Esophagus muscularis mucosa (tissue), 4 donors: ENCODE results near the gene PLPPR2.

Experiments used
- EP300 ChIP-seq: sonication (generic); formaldehyde crosslinking; IDR thresholded peaks from one replicate; pipeline ENCODE4 v1.6.1; 2017; ENCODE audit warnings: antibody characterized with exemption
- POLR2A ChIP-seq: fragments of 450-650 bp; IDR thresholded peaks from one replicate; pipeline ENCODE4 v1.6.1; 2017; ENCODE audit warnings: antibody characterized with exemption, moderate library complexity, mild to moderate bottlenecking, low read depth
- POLR2AphosphoS5 ChIP-seq, 2 donors: sonication (generic); formaldehyde crosslinking; IDR thresholded peaks; one replicate each; pipeline ENCODE4 v1.6.1; 2017; ENCODE audit warnings: antibody characterized with exemption in 2 of 2
- TF ChIP-seq, protein P1 (sequence below), 3 experiments: fragments of 200-600 bp in 2 of 3; fragments of 450-650 bp in 1 of 3; sonication (generic) in 2 of 3; IDR thresholded peaks; one replicate each; pipeline ENCODE4 v1.5.1; 2017 to 2019; ENCODE audit warnings: antibody characterized with exemption in 3 of 3, mild to moderate bottlenecking in 2 of 3, moderate library complexity in 1 of 3

DNA sequence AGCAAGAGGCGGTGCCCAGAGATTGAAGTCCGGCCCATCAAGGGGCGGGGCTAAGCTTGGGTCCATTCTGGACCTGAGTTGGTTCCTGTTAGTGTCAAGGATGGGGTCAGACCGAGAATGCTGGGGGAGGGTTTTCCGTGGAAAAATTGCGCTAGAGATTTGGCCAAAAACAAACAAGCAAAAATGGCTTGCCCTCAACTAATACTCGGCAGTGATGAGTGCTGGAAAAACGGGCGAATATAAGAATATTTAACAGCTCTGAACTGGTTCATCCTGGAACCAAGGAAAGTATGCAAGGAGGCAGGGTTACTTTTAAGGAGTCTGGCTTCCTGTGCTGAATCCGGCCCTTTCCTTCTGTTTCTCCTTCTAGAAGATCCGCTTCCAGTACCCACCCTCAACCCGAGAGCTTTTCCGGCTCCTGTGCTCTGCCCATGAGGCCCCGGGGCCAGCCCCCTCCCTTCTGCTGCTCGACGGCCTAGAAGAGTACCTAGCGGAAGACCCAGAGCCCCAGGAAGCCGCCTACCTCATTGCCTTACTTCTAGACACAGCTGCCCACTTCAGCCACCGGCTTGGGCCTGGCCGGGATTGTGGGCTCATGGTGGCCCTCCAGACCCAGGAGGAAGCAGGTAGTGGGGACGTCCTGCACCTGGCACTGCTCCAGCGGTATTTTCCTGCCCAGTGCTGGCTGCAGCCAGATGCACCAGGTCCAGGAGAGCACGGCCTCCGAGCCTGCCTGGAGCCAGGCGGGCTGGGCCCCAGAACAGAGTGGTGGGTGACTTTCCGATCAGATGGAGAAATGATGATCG is 20.1 kb downstream of the PLPPR2 start:
- TF ChIP-seq, protein P1, sequence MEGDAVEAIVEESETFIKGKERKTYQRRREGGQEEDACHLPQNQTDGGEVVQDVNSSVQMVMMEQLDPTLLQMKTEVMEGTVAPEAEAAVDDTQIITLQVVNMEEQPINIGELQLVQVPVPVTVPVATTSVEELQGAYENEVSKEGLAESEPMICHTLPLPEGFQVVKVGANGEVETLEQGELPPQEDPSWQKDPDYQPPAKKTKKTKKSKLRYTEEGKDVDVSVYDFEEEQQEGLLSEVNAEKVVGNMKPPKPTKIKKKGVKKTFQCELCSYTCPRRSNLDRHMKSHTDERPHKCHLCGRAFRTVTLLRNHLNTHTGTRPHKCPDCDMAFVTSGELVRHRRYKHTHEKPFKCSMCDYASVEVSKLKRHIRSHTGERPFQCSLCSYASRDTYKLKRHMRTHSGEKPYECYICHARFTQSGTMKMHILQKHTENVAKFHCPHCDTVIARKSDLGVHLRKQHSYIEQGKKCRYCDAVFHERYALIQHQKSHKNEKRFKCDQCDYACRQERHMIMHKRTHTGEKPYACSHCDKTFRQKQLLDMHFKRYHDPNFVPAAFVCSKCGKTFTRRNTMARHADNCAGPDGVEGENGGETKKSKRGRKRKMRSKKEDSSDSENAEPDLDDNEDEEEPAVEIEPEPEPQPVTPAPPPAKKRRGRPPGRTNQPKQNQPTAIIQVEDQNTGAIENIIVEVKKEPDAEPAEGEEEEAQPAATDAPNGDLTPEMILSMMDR (IDR thresholded peaks at IDR 0.05): no peak
- TF ChIP-seq EP300 (no peak), POLR2A (no peak), POLR2AphosphoS5 (IDR thresholded peaks at IDR 0.05) (peak; percentile 84 to 90)
